ENCODE measurements around the gene AIM2. TPM values are rescaled to one million over a fixed set of nuclear protein-coding genes. Genes with fewer than 3 reads are reported as not detected.

AIM2 gene
- total and polyA plus RNA-seq, 2 of the 4 experiments (the other 2 are of a cell fraction), result not detected

GRCh38 chr1:159089184-159089791 is 12.7 kb upstream of the AIM2 start:
- no peak overlapping the region for H2AK5ac ChIP-seq (ENCODE audit: low read depth, low read length)
- H2AFZ ChIP-seq (replicated peaks; ENCODE audit: low read length, poor library complexity), result no peak overlapping the region
- H3K27ac ChIP-seq (ENCODE audit: insufficient read depth, low read length), result no peak overlapping the region
- H2BK120ac ChIP-seq (ENCODE audit: low read depth, low read length), result no peak overlapping the region
- no peaks in the 10 kb centered on the region for H3K79me1 ChIP-seq (ENCODE audit: low read depth in 1 of 2, low read length in 2 of 2)
- no peak overlapping the region for H3K9ac ChIP-seq (ENCODE audit: low read depth, low read length)
- no peak overlapping the region for H4K8ac ChIP-seq (ENCODE audit: low read depth in 2 of 2, low read length in 2 of 2)
- H3K4me2 ChIP-seq (ENCODE audit: low read depth, low read length), result no peak overlapping the region
- no peaks in the 10 kb centered on the region for H3K36me3 ChIP-seq (ENCODE audit: control insufficient read depth, insufficient read depth, low read length)
- CTCF ChIA-PET, result no interaction called here
- intact Hi-C loops (cut with micrococcal nuclease), result no loop called here
- no peak overlapping the region for H3K56ac ChIP-seq (ENCODE audit: extremely low read depth, insufficient read depth, low read length)
- H3K14ac ChIP-seq (replicated peaks; ENCODE audit: low read depth, low read length), result no peak overlapping the region
- H3K4me1 ChIP-seq (ENCODE audit: control insufficient read depth, insufficient read depth, low read length), result peaks cover 12% of the 10 kb centered on the region
- no peak overlapping the region for H4K91ac ChIP-seq (ENCODE audit: insufficient read depth, low read depth, low read length)
- no peak overlapping the region for H3K4me3 ChIP-seq (ENCODE audit: insufficient read depth, low read depth, low read length)
- H3K9me1 ChIP-seq (ENCODE audit: insufficient read depth, low read length), result peaks cover 7% of the 10 kb centered on the region; the same call in 1 of the 2 replicates
- no peaks in the 10 kb centered on the region for H4K20me1 ChIP-seq (ENCODE audit: insufficient read depth, low read length)
- H2AK9ac ChIP-seq (replicated peaks; ENCODE audit: low read depth, low read length, poor library complexity), result no peak overlapping the region
- POLR2A ChIA-PET (ENCODE audit: unreplicated experiment), result no interaction called here
- no peak overlapping the region for H3K18ac ChIP-seq (ENCODE audit: low read depth, low read length)
- H2BK5ac ChIP-seq (ENCODE audit: low read depth, low read length, poor library complexity, severe bottlenecking), result no peak overlapping the region
- TF ChIP-seq CTCF (conservative IDR thresholded peaks at IDR 0.05; ENCODE audit: low read depth, low read length), result peak; percentile 21
- TF ChIP-seq FOS (IDR thresholded peaks at IDR 0.05; ENCODE audit: low read depth, low read length), result no peak
- BruUV-seq (replicated peaks), result no TSS peak
- H2BK15ac ChIP-seq (ENCODE audit: low read depth, low read length), result no peak overlapping the region
- in situ Hi-C loops (cut with MboI; ENCODE audit: low sequenced_read_pairs), result loop anchor here (10.0 kb wide), 1 partner anchor 1124 kb away; no protein-coding TSS in a partner anchor
- ATAC-seq (ENCODE audit: low read depth), result no peak
- WGBS, 2 experiments (ENCODE audit: extremely low coverage in 2 of 2, insufficient read length in 1 of 2), result 90% methylated on average over 2 of the region's 4 CpGs; no CpG with 5 or more reads in 1 of the 2 experiments
- no peak overlapping the region for H3K23ac ChIP-seq (ENCODE audit: low read depth, low read length)
- peaks cover 2% of the 10 kb centered on the region; the same call in 1 of the 2 replicates for H3K27me3 ChIP-seq (ENCODE audit: control insufficient read depth, insufficient read depth, low read length)
- H2BK20ac ChIP-seq (ENCODE audit: low read depth, low read length), result no peak overlapping the region
- H3K4ac ChIP-seq (ENCODE audit: low read depth, low read length), result no peak overlapping the region
- dilution Hi-C loops (cut with HindIII; ENCODE audit: low sequenced_read_pairs, unreplicated experiment), result no loop called here
- no peak overlapping the region for H4K5ac ChIP-seq (ENCODE audit: low read depth, low read length)
- no peak for DNase-seq
- no peaks in the 10 kb centered on the region for H3K9me3 ChIP-seq (ENCODE audit: control insufficient read depth, insufficient read depth, low read length)

Data from IMR-90 (cell line).